HUDEP-2 (cell line): ENCODE results near the gene RASA3.

Experiments used
- DNase-seq, 76 experiments: peaks; one replicate each; lab custom pipeline; 2025; ENCODE audit not compliant: unreplicated experiment in 76 of 76; lab: John Stamatoyannopoulos, UW

Gene RASA3

DNA sequence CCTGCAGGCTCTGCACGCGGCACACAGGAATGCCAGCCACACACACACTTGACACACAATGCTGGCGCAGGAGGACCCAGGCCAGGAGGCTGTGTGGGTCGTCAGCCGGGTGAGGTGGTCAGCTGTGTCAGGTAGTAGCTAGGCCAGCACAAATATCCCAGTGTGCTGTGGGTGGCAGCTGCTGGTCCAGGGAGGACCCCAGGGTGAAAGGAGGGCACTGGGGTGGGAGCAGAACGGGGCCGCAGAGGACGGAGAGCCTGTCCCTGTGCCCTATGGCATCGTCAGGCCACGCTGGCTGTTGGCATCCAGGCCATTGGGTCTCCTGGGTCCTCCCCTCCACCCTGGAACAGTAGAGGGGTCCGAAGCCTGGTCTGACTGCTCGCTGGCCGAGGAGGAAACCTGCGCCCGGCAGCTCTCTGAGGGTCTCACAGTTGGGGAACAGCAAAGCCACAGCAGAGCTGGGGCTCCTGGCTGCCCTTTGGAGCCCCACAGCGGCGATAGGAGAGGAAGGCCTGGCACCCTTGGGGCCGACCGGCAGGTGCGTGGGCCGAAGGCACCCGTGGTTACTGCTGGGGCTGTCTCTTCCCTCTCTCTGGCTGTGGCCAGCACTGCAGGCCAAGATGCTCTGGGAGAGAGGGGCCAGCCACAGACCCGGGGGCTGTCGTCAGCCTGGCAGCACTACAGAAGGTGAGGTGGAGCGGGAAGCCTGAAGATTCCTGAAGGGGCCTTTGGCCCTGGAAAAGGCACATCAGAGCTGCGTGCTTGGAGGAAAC, 185.8 kb downstream of the RASA3 start:
- DNase-seq: no peak

DNA sequence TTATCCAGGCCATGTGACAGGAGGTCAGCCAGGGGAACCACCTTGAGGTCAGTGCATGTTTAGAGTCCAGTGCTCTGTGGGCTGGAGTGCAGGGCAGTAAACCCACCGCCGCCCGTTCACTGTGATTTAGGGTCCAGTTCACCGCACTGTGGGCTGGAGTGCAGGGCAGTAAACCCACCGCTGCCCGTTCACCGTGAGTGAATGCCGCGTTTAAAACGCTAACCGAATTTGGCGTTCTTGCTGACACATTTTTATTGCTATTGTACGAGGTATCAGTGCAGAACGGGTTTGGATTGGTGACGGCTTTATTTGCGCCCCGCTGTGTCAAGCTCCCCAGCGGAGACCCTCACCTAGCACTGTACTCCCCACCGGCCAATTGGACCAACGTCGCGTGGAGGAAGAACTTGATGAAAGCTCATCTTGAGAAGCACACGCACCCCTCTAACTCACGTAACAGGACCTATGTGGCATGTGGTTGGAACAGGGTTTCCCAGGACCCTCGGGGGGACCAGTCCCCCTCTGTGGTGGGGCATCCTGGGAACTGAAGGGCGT, 186.5 kb downstream of the RASA3 start:
- DNase-seq: no peak

DNA sequence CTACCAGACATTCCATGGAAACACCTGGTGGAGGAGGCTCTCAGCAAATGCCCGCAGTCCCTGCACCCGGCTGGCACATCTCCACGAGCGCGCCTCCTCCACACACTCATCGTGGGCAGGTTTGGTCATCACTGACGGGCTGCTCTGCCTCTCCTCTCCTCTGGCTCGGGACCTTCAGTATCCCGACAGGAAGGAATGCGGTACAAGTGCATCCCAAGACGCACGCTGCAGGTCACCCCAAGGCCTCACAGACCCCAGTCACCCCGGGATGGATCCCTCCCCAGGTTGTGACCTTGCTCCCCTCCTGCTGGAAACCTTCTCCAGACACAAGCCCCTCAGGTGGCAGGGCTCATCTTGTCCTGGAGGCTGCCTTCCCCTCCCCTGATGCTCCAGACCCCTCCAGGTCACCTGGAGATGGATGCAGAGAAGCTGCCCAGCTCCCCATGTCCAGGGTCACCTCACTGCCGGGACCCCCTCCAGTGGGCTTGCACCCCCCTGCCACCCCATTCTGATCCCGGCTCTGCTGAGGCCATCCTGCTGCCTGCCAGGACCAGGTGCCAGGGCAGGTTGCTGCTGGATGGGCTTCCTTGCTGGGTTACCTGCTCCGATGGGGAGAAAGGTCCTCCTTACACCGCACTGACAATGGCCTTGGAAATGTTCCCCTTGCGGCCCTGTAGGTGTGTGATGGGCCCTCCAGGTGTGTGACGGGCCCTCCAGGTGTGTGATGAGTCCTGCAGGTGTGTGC, 188.4 kb downstream of the RASA3 start:
- no peak for DNase-seq

DNA sequence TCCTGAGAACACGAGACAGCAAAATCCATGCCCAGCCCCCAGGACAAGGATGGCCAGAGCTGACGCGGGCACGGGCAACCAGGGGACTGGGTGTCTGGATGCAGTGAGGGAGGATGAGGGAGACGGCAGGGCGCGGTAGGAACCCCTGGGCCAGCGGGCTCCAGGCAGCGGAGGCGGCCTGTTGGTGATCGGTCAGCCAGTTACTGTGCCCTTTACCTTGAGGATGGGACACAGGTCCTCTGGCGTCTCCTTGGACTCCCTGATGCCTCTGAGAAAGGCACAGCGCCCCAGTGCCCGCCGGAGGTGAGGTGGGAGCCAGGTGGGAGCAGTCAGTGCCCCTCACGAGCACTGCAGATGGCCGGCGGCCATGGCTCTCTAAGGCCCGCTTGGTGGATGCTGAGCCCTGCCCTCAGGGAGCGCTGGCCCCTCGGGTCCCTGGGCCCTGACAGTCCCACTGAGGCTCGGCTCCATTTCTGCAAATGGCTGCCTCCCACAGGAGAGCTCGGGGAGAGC, 189.8 kb downstream of the RASA3 start:
- DNase-seq: no peak

DNA sequence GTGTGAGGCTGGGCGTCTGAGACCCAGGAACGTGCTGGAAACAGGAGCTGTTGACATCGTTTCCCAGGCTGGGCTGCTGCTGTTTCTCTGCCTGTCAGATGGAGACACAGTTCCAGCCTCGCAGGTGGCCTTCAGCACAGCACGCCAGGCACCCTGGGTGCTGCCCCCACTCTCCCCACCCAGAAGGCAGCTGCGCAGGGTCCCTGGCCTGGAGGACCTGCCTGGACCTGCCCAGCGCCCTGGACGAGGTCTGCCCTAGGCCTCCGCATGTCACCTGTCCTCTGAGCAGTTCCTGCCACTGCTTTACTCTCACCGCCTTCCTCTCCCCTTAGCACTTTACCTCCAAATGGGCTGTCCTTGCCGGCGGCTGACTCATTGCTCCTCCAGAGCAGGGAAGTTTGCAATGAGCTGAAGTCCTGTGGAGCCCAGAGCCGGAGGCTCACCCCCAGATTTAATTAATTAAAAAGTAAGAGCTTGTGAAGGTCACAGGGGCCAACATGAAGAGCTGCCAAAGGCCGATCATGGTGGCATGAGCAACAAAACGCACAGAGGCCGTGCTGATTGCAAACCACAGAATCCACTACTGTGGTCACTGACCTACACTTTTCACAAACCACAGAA, 190.7 kb downstream of the RASA3 start:
- no peak for DNase-seq

DNA sequence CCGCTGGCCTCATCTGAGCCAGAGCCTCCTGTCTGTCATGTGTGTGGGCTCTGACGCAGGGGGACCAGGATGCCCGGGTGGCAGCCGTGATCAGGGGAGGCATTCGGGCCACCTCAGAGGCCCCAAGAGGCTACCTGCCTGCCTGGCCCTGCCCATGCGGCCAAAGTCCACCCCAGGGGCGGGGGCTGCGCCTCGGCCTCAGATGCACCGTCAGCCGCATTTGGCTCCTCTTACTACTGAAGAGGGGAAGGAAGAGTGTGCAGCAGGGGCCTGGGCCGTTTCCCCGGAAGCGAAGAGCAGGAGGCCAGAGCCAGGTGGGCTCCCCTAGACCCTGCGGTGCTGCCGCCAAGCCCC, 192.5 kb downstream of the RASA3 start:
- no peak for DNase-seq

DNA sequence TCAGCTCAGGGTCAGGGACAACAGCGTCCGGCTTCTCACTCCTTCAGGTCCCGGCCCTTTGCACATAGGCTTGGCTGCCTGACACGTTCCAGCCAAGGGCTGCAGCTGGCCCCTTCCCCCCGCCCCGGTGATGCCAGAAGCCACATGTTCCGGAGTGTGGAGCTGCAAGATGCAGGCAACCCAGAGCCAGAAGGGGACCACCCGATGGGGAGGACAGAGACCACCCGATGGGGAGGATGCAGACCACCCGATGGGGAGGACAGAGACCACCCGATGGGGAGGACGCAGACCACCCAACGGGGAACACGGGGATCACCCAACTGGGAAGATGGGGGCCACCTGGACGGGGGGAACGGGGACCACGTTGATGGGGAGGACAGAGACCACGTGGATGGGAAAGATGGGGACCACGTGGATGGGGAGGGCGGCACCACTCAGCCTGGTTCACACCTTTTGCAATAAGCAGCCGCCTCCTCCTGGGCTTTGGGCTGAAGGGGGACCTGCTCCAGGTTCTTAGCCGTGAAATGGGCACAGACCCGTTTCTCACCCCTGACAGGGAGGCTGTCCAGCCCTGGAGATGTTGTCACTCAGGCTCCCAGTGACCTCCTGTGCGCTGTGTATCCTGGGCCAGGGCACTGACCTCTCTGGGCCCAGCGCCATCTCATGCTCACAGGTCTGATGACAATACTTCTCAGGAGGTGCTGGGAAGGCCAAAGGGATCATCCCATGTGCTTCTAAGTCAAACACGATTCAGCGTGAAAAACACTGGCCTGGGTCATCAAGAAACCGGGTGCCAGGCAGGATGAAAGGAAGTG, 193.1 kb downstream of the RASA3 start:
- no peak for DNase-seq

DNA sequence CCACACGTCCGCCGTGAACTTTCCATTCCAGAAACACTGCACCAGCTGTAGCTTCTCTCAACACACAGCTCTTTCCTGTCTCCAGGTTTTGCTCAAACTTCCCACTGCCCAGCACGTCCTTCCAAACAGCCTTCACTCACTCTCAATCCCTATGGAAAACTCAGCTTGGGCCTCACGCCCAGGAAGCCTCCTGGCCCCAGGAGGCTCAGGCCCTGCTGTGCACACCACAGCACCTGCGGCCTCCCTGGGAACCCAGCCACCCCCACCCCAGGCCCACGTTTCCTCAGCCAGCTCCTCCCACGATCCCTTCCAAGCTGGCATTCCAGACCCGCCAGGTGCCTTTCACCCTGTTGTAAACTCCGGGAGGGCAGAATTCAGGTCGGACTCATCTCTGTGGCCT, 193.7 kb downstream of the RASA3 start:
- DNase-seq: no peak

DNA sequence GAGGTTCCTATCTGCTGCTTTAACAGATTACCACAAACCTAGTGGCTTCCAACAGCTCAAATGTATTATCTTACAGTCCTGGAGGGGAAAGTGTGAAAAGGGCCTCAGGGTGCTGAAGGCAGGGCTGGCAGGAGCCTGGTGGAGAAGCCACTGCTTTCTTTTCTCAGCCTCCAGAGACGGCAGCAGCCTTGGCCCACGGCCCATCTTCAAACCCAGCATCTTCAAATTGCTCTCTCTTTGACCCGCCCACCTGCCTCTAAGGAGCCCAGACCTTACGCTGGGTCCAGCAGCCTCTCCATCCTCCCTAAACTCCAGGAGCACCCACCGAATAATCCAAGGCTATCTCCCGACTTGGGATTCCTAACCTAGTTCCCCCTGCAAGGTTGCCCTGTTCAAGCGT, 194.2 kb downstream of the RASA3 start:
- DNase-seq: peak in 2 of 76 experiments; percentile 7 to 24

DNA sequence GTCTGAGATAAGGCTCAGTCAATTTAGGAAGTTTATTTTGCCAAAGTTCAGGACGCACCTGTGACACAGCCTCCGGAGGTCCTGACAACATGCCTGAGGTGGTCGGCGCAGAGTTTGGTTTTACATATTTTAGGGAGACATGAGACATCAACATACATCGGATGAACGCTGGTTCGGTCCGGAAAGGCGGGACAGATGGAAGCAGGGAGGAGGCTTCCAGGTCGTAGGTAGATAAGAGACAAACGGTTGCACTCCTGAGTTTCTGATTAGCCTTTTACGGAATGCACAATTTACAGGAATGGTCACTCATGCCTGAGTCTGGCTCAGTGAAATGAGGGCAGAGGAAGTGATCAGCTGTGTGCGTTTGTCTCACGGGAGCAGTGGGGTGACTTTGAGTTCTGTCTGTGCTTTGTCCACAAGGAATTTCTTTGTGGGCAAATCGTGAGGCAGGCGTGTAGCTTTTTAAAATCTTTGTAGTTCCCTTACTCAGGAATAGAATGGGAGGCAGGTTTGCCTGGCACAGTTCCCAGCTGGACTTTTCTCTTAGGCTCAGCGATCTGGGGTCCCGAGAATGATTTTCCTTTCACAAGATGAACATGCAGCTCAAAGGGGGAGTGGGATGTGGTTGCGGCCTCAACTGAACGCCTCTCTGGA, 194.8 kb downstream of the RASA3 start:
- DNase-seq: no peak

DNA sequence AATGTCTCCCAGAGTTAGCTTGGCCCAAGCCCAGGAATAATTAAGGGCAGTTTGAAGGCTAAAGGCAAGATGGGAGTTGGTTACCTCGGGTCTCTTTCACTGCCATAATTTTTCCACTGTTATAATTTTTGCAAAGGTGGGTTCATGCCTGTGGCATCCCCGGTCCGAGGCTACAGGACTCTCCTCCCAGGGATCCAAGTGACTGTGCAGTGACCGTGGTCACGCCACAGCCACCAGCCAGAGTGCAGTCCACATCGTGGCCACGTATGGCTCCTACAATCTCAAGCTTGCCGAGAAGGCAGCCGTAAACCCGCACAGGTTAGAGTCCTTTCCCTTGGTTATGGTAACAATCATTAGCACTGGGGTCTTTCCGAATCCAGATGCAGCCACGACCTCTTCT, 195.3 kb downstream of the RASA3 start:
- no peak for DNase-seq

DNA sequence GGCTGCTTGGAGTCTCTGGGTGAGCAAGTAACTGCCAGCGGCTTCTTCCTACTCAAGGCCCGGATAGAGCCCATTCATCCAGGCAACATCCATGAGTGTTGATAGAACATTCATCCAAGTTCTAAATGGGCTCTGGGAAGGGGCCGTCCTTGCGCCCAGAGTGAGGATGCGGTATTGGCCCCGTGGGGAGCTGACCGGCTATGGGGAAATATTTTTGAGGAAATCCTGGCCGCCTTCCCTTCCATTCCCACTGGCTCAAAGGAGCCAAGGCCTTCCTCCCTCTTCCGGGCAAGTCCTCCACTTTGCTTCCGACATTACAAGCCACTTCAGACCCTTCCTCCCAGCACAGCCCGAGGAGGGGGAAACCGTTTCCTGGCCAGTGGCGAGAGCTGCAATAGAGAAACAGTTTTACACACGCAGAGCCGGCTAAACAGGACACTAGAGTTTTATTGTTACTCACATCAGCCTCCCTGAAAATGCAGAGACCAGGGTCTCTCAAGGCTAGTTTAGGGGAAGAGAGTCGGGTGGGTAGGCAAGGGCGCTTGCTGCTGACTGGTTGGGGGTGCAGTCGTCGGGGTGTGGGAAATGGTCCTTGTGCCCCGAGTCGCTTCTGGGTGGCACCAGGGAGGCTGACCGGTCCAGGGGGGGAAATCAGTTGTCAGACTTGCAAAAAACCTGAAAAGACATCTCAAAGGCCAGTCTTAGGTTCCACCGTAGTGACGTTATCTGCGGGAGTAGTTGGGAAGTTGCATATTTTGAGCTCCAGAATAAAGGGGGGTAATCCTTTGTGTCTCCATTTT, 196.1 kb downstream of the RASA3 start:
- no peak for DNase-seq

DNA sequence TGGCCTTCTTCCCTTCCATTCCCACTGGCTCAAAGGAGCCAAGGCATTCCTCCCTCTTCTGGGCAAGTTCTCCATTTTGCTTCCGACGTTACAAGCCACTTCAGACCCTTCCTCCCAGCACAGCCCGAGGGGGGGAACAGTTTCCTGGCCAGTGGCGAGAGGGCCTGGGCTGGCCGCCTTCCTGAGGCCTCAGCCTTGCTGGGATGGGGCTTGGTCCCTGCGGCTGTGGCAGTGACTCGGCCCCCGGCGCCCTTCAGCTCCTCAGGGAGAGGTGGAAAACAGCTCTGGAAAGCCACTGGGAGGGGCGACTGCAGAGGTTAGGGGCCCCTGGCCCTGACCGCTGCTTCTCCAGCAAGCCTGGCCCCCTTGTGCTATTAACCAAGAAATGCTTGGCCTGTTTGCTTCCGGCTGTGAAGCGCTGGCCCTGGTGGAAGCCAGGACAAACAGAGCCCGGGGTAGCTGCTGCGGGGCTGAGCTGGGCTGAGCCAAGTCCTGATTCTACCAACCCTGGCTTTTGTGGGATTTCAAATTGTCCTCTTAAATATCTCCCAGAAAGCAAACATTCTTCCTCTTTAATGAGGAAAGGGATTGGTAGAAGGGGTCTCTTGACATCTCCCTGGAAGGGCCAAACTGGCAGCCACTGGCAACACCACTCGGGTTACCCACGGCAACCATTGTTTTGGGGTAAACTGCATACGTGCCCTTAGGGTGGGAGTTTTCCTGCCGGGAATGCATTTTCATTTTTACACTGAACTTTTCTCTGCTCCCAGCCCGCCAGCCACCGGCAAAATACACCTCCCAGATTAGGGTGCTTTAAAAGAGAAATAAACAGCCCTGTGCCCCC, 197.2 kb downstream of the RASA3 start:
- no peak for DNase-seq

DNA sequence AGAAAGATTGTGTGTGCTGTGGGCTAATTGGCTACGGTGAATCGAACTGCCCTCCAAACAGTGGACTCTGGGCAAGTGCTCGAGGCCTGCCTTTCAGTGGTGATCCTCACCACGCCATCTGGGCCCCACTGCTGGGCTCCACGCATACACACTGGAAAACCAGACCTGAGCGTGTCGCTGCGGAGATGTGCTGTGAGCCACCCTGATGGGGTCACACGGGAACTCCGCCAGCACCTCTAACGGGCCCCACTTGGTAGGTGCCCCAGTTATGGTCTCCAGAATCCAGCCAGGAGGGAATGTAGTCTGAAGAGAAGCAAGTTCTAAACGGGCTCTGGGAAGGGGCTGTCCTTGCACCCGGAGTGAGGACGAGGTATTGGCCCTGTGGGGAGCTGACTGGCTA, 197.8 kb downstream of the RASA3 start:
- DNase-seq: no peak

DNA sequence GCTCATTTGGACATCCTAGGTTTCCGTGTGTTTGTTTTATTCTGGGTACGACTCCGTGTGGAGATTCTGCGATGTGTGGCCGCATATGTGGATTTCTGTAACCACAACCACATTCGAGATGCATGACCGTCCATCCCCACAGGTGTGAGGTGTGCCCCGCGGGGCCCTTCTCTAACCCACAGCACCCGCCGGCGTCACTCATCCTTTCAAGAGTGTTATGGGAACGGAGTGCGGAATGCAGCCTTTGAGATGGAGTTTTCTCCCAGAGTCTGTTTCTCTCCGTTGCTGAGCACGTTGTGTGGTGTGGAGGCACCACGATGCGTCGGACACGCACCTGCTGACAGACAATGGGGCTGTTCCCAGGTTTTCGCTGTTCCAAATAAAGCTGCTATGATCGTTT, 198.5 kb downstream of the RASA3 start:
- no peak for DNase-seq

DNA sequence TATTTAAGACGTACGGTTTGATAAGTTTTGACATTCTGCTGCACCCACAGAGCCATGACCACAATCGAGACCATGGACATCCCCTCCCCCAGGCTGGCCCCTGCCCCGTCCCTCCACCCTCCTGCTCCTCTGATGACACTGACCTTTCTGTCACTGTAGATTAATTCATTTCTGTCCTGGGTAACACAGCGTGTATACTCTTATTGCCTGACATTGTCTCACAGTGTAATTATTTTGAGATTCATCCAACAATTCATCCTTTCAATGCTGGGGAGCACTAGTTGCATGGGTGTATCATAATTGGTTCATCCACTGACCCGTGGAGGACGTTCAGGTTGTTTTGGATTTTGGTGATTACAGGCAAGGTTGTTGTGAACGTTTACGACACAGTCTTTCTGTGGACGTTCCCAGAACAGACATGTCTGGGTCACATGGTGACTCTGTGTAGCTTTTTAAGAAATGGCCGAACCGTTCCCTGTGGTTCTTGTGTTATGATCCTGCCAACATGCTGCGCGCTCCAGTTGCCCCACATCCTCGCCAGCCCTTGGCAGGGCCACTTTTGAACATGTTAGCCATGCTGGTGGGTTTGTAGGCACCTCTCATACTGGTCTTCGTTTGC, 200.5 kb downstream of the RASA3 start:
- DNase-seq: no peak

DNA sequence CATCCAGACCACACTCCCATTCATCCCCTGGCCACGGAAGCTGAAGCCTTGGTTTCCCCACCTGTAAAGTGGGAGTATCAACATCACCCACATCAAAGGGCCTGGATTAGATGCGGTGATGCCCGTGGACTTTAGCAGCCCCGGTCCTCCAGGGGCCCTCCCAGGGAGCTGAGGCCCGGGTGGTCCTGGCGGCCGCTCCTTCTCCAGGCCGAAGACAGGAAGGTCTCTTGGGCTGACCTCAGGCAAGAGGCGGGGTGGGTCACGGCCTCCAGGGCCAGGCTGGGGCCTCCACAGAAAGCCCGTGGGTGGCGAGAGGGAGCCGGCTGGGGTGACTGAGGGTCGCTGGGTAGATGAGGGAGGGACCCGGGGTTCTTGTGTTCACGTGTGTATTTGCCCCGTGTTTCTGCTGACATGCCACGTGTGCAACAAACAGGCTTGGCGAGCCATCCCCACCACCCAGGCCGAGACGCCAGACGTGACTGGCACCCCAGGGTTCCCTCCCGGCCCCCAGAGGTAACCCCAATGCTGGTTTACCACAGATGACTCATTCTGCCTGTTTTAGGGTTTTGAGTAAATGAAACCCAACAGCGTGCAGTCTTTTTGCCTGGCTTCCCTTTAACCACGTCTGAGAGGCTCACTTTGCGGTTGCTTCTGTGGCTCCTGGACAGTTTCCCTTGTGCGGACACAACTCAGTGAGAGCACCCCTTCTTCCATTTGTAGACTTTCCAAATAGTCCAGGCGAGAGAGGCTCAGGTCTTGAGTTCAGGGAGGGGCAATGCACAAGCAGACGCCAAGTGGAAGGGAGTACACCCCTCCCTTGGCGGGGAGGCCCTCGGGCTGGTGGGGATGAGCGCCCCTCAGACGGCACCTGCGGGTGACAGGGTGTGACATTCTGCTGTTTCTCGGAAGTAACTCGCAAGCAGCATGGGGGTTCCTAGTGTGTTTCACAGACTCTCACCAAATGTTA, 201.5 kb downstream of the RASA3 start:
- DNase-seq: no peak
